GM06990 (cell line): ENCODE data around the gene TOP3B.

Experiments
- DNase-seq: peaks from one replicate; pipeline ENCODE4 v3.0.0-alpha.2; 2011; ENCODE audit not compliant: insufficient read length; ENCODE audit errors: extremely low read depth
- H3K27me3 ChIP-seq: replicated peaks from 2 replicates; pipeline ENCODE4 v1.6.0; 2011; ENCODE audit warnings: low read length; ENCODE audit not compliant: control insufficient read depth, insufficient read depth
- H3K36me3 ChIP-seq: 2 replicates; pipeline ENCODE4 v1.5.1; 2011; ENCODE audit warnings: low read length; ENCODE audit not compliant: control insufficient read depth, insufficient read depth
- H3K4me3 ChIP-seq: replicated peaks from 2 replicates; pipeline ENCODE4 v1.5.1; 2011; ENCODE audit warnings: low read depth, mild to moderate bottlenecking, control low read depth, low read length
- CTCF ChIP-seq: IDR thresholded peaks from 2 replicates; pipeline ENCODE4 v1.5.1; 2011; ENCODE audit warnings: low read length, control low read depth, mild to moderate bottlenecking, inconsistent platforms; ENCODE audit not compliant: insufficient read depth, poor library complexity, severe bottlenecking

The TOP3B gene

GRCh38 chr22:21909871-21910270, 72.7 kb downstream of the TOP3B start:
- H3K36me3 ChIP-seq, result no peaks in the 10 kb centered on the region
- H3K27me3 ChIP-seq, result no peaks in the 10 kb centered on the region
- DNase-seq, result no peak
- no peak for TF ChIP-seq CTCF
- H3K4me3 ChIP-seq, result no peak overlapping the region

- Histone ChIP-seq H3K27me3 (no peaks in the 10 kb centered on the region), H3K36me3 (no peaks in the 10 kb centered on the region), H3K4me3 (no peak overlapping the region)
- TF ChIP-seq CTCF, result no peak
- no peak for DNase-seq
Measured at GRCh38 chr22:21907638-21908522, 74.7 kb downstream of the TOP3B start.
